OCI-LY1 (cell line): ENCODE data around the gene B3GNT2.

Source experiments
- H2AFZ ChIP-seq: fragments of 200-600 bp; sonication (generic), shearing (Covaris generic); 2 replicates; pipeline ENCODE4 v1.6.0; 2014; ENCODE audit warnings: antibody characterized with exemption, mild to moderate bottlenecking, low read length
- H3F3A ChIP-seq: fragments of 200-600 bp; sonication (generic), shearing (Covaris generic); 2 replicates; pipeline ENCODE4 v1.6.0; 2014; ENCODE audit warnings: mild to moderate bottlenecking, antibody characterized with exemption, low read length, moderate library complexity; ENCODE audit not compliant: insufficient read depth
- H3K27ac ChIP-seq: fragments of 200-600 bp; sonication (generic); 2 replicates; pipeline ENCODE4 v1.5.1; 2014; ENCODE audit warnings: low read length, mixed run types, mild to moderate bottlenecking, low read depth; ENCODE audit not compliant: poor library complexity, severe bottlenecking
- H3K27me3 ChIP-seq: fragments of 200-600 bp; sonication (generic); 2 replicates; pipeline ENCODE4 v1.6.0; 2014; ENCODE audit warnings: antibody characterized with exemption, mild to moderate bottlenecking, low read length, moderate library complexity; ENCODE audit not compliant: insufficient read depth
- H3K36me3 ChIP-seq: fragments of 200-600 bp; sonication (generic); 2 replicates; pipeline ENCODE4 v1.6.1; 2014; ENCODE audit warnings: mild to moderate bottlenecking, antibody characterized with exemption, low read length, moderate library complexity, mixed read lengths; ENCODE audit not compliant: insufficient read depth
- H3K4me1 ChIP-seq: fragments of 200-600 bp; sonication (generic); 2 replicates; pipeline ENCODE4 v1.5.1; 2014; ENCODE audit warnings: mild to moderate bottlenecking, low read length, moderate library complexity; ENCODE audit not compliant: insufficient read depth, severe bottlenecking
- H3K4me2 ChIP-seq: fragments of 200-600 bp; sonication (generic), shearing (Covaris generic); 2 replicates; pipeline ENCODE4 v1.6.1; 2014; ENCODE audit warnings: low read length
- H3K4me3 ChIP-seq: fragments of 200-600 bp; sonication (generic); 2 replicates; pipeline ENCODE4 v1.5.1; 2014; ENCODE audit warnings: low read length, low read depth, mild to moderate bottlenecking, mixed read lengths; ENCODE audit not compliant: poor library complexity, severe bottlenecking
- H3K79me2 ChIP-seq: fragments of 200-600 bp; shearing (Covaris generic); 2 replicates; pipeline ENCODE4 v1.6.1; 2016; ENCODE audit warnings: mixed run types, low read length, mixed read lengths; ENCODE audit not compliant: insufficient read depth
- H3K9ac ChIP-seq: fragments of 200-600 bp; sonication (generic), shearing (Covaris generic); 2 replicates; pipeline ENCODE4 v1.6.1; 2014; ENCODE audit warnings: mild to moderate bottlenecking, low read length, mixed read lengths
- H3K9me2 ChIP-seq: fragments of 200-600 bp; sonication (generic), shearing (Covaris generic); 2 replicates; pipeline ENCODE4 v1.6.1; 2014; ENCODE audit warnings: low read depth, mild to moderate bottlenecking, low read length, mixed read lengths
- H3K9me3 ChIP-seq: fragments of 200-600 bp; shearing (Covaris generic); 2 replicates; pipeline ENCODE4 v1.6.1; 2014; ENCODE audit warnings: low read length, mixed read lengths
- H4K20me1 ChIP-seq: fragments of 200-600 bp; sonication (generic), shearing (Covaris generic); 2 replicates; pipeline ENCODE4 v1.6.0; 2016; ENCODE audit warnings: mild to moderate bottlenecking, low read length; ENCODE audit not compliant: insufficient read depth
- CTCF ChIP-seq: fragments of 200-600 bp; sonication (generic), shearing (Covaris generic); IDR thresholded peaks from 2 replicates; pipeline ENCODE4 v1.5.1; 2017; ENCODE audit warnings: mild to moderate bottlenecking, antibody characterized with exemption, low read length, moderate library complexity, mixed read lengths
- EZH2 ChIP-seq: fragments of 200-600 bp; sonication (generic), shearing (Covaris generic); IDR thresholded peaks from 2 replicates; pipeline ENCODE4 v1.8.0; 2017; ENCODE audit warnings: borderline replicate concordance, mixed run types, mild to moderate bottlenecking, antibody characterized with exemption, low read length, moderate library complexity, mixed read lengths

B3GNT2 gene

GRCh38 chr2:62186156-62186905, 9.6 kb upstream of the B3GNT2 start:
- Histone ChIP-seq H3K27me3 (no peaks in the 10 kb centered on the region), H3K9ac (no peak overlapping the region), H3K4me1 (peaks cover 50% of the 10 kb centered on the region), H2AFZ (no peak overlapping the region), H3K79me2 (no peaks in the 10 kb centered on the region), H3K4me3 (no peak overlapping the region), H3K36me3 (no peaks in the 10 kb centered on the region), H3K27ac (no peak overlapping the region), H3F3A (peaks cover 4% of the 10 kb centered on the region; the same call in 1 of the 2 replicates), H3K4me2 (no peak overlapping the region), H4K20me1 (no peaks in the 10 kb centered on the region), H3K9me2 (no peaks in the 10 kb centered on the region), H3K9me3 (no peaks in the 10 kb centered on the region)
- TF ChIP-seq CTCF (no peak), EZH2 (no peak)

- Histone ChIP-seq H3K9ac (no peak overlapping the region), H4K20me1 (no peaks in the 10 kb centered on the region), H3F3A (no peaks in the 10 kb centered on the region), H3K4me3 (no peak overlapping the region), H3K4me2 (no peak overlapping the region), H2AFZ (no peak overlapping the region), H3K36me3 (no peaks in the 10 kb centered on the region), H3K27ac (no peak overlapping the region), H3K79me2 (no peaks in the 10 kb centered on the region), H3K9me2 (no peaks in the 10 kb centered on the region), H3K9me3 (no peaks in the 10 kb centered on the region), H3K27me3 (no peaks in the 10 kb centered on the region), H3K4me1 (peaks cover 41% of the 10 kb centered on the region)
- TF ChIP-seq CTCF (no peak), EZH2 (no peak)
Observed at GRCh38 chr2:62187246-62187645, 8.7 kb upstream of the B3GNT2 start.

- H3K4me1 ChIP-seq: peaks cover 39% of the 10 kb centered on the region
- H4K20me1 ChIP-seq: no peaks in the 10 kb centered on the region
- no peak overlapping the region for H3K27ac ChIP-seq
- H2AFZ ChIP-seq: no peak overlapping the region
- no peak for TF ChIP-seq CTCF
- no peaks in the 10 kb centered on the region for H3K27me3 ChIP-seq
- no peak overlapping the region for H3K4me3 ChIP-seq
- H3K9ac ChIP-seq: no peak overlapping the region
- H3K9me3 ChIP-seq: no peaks in the 10 kb centered on the region
- H3F3A ChIP-seq: no peaks in the 10 kb centered on the region
- no peaks in the 10 kb centered on the region for H3K79me2 ChIP-seq
- no peaks in the 10 kb centered on the region for H3K9me2 ChIP-seq
- no peak overlapping the region for H3K4me2 ChIP-seq
- no peaks in the 10 kb centered on the region for H3K36me3 ChIP-seq
Observed at GRCh38 chr2:62188416-62188815, 7.5 kb upstream of the B3GNT2 start.
